Endodermal cell (in vitro differentiated cells): ENCODE results near the gene LRRC45. TPM values are rescaled to one million over a fixed set of nuclear protein-coding genes. Genes with fewer than 3 reads are reported as not detected.

Source experiments
- DNase-seq: peaks from one replicate; pipeline ENCODE4 v3.0.0-alpha.2; 2017
- H3K27ac ChIP-seq: 2 replicates; pipeline ENCODE4 v1.5.1; 2013; ENCODE audit warnings: mild to moderate bottlenecking, low read depth, low read length, moderate library complexity
- H3K27me3 ChIP-seq: 2 replicates; pipeline ENCODE4 v1.6.1; 2013; ENCODE audit warnings: mild to moderate bottlenecking, low read length, moderate library complexity; ENCODE audit not compliant: insufficient read depth, control insufficient read depth, poor library complexity, severe bottlenecking
- H3K36me3 ChIP-seq: 2 replicates; pipeline ENCODE4 v1.7.0; 2013; ENCODE audit warnings: mild to moderate bottlenecking, low read length, moderate library complexity; ENCODE audit not compliant: control insufficient read depth, insufficient read depth
- H3K4me1 ChIP-seq: one replicate; pipeline ENCODE4 v1.7.0; 2013; ENCODE audit warnings: low read length; ENCODE audit not compliant: control insufficient read depth, insufficient read depth
- H3K4me3 ChIP-seq: 2 replicates; pipeline ENCODE4 v1.5.1; 2013; ENCODE audit warnings: mild to moderate bottlenecking, low read length, moderate library complexity
- H3K9ac ChIP-seq: 2 replicates; pipeline ENCODE4 v1.6.1; 2013; ENCODE audit warnings: mild to moderate bottlenecking, low read length, moderate library complexity; ENCODE audit not compliant: poor library complexity, severe bottlenecking; ENCODE audit errors: extremely low read depth
- H3K9me3 ChIP-seq: 2 replicates; pipeline ENCODE4 v1.6.1; 2013; ENCODE audit warnings: mild to moderate bottlenecking, low read length, moderate library complexity; ENCODE audit not compliant: control insufficient read depth
- H3K27ac Mint-ChIP-seq: 2 replicates; pipeline ENCODE4 v1.8.0; 2020; ENCODE audit warnings: mixed read lengths
- H3K27me3 Mint-ChIP-seq: 2 replicates; pipeline ENCODE4 v1.8.0; 2021; ENCODE audit warnings: mild to moderate bottlenecking, mixed read lengths; ENCODE audit not compliant: insufficient read depth
- H3K36me3 Mint-ChIP-seq: 2 replicates; pipeline ENCODE4 v1.8.0; 2020; ENCODE audit warnings: low read depth, mixed read lengths
- H3K4me1 Mint-ChIP-seq: 2 replicates; pipeline ENCODE4 v1.8.0; 2020; ENCODE audit warnings: mixed read lengths
- H3K4me3 Mint-ChIP-seq: 2 replicates; pipeline ENCODE4 v1.8.0; 2020; ENCODE audit warnings: mild to moderate bottlenecking, moderate library complexity, mixed read lengths
- H3K9me3 Mint-ChIP-seq: 2 replicates; pipeline ENCODE4 v1.8.0; 2020; ENCODE audit warnings: mild to moderate bottlenecking, mixed read lengths
- CTCF ChIP-seq: fragments of 200-600 bp; sonication (generic); conservative IDR thresholded peaks from 2 replicates; pipeline ENCODE4 v1.5.0; 2021; ENCODE audit warnings: antibody characterized with exemption, mild to moderate bottlenecking
- WGBS, 2 experiments: methylation state at CpG; one replicate each; pipeline versions ENCODE4 v1.1.5 to v1.1.7; 2013; ENCODE audit warnings: missing lambda C conversion rate in 2 of 2, mixed read lengths in 1 of 2; ENCODE audit not compliant: insufficient coverage in 1 of 2, insufficient read length in 1 of 2; 5-methylcytosine and 5-hydroxymethylcytosine counted together
- total RNA-seq, 2 donors: library from RNA; stranded (reverse); fragmentation: NEBNext Ultra II Directional in 1 of 2; extraction: Animal tissue kit (Norgen Biotek cat#: 25700) in 1 of 2; gene quantifications; 2 replicates in 1 of 2; 3 replicates in 1 of 2; pipeline ENCODE4 v1.2.1, GENCODE V29; 2021

LRRC45 gene
- total RNA-seq, 2 donors from 2014 or later, result 35.1 to 38.9 TPM

GRCh38 chr17:82034371-82035011, 11.4 kb downstream of the LRRC45 start:
- Histone ChIP-seq H3K27me3 (no peaks in the 10 kb centered on the region), H3K9me3 (no peaks in the 10 kb centered on the region), H3K9ac (no peak overlapping the region), H3K4me3 (no peak overlapping the region), H3K36me3 (no peaks in the 10 kb centered on the region), H3K4me1 (no peaks in the 10 kb centered on the region), H3K27ac (no peak overlapping the region)
- no peak overlapping the region for H3K27ac Mint-ChIP-seq
- no peak overlapping the region for H3K4me3 Mint-ChIP-seq
- H3K4me1 Mint-ChIP-seq, result peaks cover 4% of the 10 kb centered on the region
- peak; percentile 84 for DNase-seq
- peaks cover 2% of the 10 kb centered on the region for H3K9me3 Mint-ChIP-seq
- H3K36me3 Mint-ChIP-seq, result peaks cover 3% of the 10 kb centered on the region
- WGBS, 2 experiments, result 85 to 90% methylated on average over 10 to 23 of the region's 23 CpGs
- TF ChIP-seq CTCF, result no peak
- H3K27me3 Mint-ChIP-seq, result peaks cover 8% of the 10 kb centered on the region

GRCh38 chr17:82035488-82035887, 12.4 kb downstream of the LRRC45 start:
- 96 to 100% methylated on average over 3 to 8 of the region's 8 CpGs for WGBS, 2 experiments
- Histone ChIP-seq H3K36me3 (no peaks in the 10 kb centered on the region), H3K9me3 (no peaks in the 10 kb centered on the region), H3K9ac (no peak overlapping the region), H3K27ac (no peak overlapping the region), H3K4me3 (no peak overlapping the region), H3K27me3 (no peaks in the 10 kb centered on the region), H3K4me1 (no peaks in the 10 kb centered on the region)
- H3K9me3 Mint-ChIP-seq, result peaks cover 2% of the 10 kb centered on the region
- no peak for TF ChIP-seq CTCF
- peaks cover 3% of the 10 kb centered on the region for H3K36me3 Mint-ChIP-seq
- no peak for DNase-seq
- H3K27me3 Mint-ChIP-seq, result peaks cover 9% of the 10 kb centered on the region
- H3K4me3 Mint-ChIP-seq, result no peak overlapping the region
- peaks cover 4% of the 10 kb centered on the region for H3K4me1 Mint-ChIP-seq
- no peak overlapping the region for H3K27ac Mint-ChIP-seq

GRCh38 chr17:82035956-82036633, 13.0 kb downstream of the LRRC45 start:
- Histone ChIP-seq H3K27ac (no peak overlapping the region), H3K27me3 (no peaks in the 10 kb centered on the region), H3K9me3 (no peaks in the 10 kb centered on the region), H3K4me3 (peak overlapping the region; percentile 86), H3K36me3 (no peaks in the 10 kb centered on the region), H3K9ac (no peak overlapping the region), H3K4me1 (no peaks in the 10 kb centered on the region)
- H3K27ac Mint-ChIP-seq, result no peak overlapping the region
- H3K36me3 Mint-ChIP-seq, result peaks cover 3% of the 10 kb centered on the region
- DNase-seq, result no peak
- H3K4me3 Mint-ChIP-seq, result peak overlapping the region; percentile 62
- H3K4me1 Mint-ChIP-seq, result peaks cover 4% of the 10 kb centered on the region
- H3K9me3 Mint-ChIP-seq, result peaks cover 3% of the 10 kb centered on the region
- peaks cover 12% of the 10 kb centered on the region for H3K27me3 Mint-ChIP-seq
- 92% methylated on average over 10 to 20 of the region's 20 CpGs for whole genome bisulfite sequencing, 2 experiments
- no peak for TF ChIP-seq CTCF
